Measurements from ENCODE around the gene TBC1D22A.
"Not testable (repeated sequence)": the region's sequence is repeated elsewhere in the genome, so short reads cannot be mapped to it uniquely, and the experiment has no call there.

Gene TBC1D22A

DNA sequence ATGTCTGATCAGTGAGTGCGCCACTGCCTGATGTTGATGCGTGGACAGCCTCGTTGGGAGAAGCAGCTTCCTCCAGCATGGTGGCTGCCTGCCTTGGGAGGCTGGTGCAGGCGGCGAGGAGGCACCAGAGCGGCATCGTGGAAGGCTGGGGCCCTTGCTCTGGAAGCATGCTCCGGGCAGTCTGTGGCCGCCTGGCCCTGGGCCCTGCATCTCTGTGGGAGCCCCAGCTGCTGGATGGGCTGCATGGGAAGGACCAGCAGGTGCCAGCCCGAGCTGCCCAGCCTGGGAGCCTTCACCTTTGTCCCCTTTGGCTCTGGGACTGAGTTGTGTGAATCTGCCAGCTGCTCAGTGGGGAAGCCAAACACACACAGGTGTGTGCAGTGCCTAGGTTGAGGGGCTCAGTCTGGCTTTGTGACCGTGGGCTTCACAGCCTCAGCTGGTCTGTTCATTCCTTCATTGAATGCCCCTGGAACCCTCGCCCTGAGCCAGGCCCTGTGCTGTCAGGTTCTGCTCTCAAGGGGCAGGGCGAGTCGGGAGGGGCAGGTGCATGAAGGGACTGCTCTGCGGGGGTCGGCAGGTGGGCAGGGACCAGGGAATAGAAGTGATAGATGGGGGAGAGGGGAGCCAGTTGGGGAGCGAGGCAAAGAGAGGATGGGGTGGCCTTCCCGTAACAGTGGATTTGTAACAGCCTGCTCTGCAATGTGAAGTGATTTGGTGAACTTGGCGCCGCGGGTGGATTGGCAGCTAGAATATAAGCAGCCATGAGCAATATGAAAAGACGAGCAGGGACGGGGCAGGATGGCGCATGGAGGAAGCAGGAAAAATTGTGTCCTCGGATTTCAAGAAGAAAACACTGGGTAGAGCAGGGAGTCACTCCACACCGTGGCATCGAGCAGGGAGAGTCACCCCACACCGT, 354.2 kb downstream of the TBC1D22A start:
- DNase-seq, result no peak

DNA sequence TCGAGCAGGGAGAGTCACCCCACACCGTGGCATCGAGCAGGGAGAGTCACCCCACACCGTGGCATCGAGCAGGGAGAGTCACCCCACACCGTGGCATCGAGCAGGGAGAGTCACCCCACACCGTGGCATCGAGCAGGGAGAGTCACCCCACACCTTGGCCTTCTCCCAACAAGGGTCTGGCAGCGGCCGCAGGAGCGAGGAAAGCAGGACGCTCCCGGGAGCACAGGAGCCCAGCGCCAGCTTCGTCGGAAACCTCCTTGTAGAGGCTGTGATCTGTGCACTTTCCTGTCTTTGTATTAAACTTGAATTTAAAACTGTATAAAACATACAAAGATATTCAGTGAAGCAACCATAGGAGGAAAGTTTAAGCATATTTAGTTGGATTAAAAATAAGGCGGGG, 355.0 kb downstream of the TBC1D22A start:
- not testable (repeated sequence) for DNase-seq

DNA sequence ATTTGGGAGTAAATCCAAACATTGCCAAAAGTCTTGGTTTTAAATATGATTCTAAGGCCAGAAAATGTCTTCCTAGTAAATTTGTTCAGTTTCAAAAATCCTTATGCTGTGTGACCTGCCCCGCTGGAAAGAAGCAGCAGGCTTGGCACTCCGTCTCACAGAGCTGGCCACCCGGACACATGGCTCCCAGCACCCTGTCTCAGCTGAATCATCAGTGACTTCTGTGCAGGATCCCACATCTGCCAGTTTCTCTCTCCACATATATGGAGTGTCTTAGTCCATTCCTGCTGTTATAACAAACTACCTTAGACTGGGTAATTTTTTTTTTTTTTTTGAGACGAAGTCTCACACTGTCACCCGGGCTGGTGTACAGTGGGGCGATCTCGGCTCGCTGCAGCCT, 356.7 kb downstream of the TBC1D22A start:
- DNase-seq, result no peak

DNA sequence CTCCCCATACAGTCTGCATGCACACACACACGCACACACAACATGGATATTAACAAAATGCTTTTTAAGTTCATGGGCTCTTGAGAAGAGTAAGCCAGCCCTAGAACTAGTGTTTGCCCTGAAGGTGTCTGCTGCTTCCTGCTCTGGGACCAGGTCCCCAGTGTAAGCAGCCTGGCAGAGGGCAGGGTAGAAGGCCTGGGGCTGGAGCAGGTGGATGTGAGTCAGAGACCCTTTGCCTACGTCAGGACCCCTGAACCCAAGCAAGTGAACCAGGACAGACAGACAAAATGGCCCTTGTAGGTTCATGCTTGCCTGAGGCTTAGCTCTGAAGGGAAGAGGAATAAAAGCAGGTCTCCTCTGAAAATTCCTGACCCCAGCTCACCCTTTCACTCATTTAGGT, 357.9 kb downstream of the TBC1D22A start:
- DNase-seq, result no peak

DNA sequence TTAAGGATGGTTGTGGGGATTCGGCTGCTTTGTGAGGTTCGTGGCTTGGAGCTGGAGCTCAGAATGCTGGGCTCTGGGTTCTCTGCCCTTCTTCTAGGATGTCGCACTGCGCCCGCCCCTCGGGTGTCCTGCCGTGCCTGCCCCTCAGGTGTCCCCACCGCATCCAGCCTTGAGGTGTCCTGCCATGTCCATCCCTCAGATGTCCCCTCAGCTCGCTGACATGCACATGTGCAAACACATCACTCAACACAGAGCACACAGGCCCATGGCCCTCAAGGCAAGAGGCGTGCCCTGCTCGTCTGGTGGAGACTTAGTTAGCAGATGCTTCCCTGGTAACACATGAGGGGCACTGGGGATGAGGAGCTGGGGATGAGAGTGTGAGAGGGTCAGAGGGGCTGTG, 359.3 kb downstream of the TBC1D22A start:
- DNase-seq, result no peak

DNA sequence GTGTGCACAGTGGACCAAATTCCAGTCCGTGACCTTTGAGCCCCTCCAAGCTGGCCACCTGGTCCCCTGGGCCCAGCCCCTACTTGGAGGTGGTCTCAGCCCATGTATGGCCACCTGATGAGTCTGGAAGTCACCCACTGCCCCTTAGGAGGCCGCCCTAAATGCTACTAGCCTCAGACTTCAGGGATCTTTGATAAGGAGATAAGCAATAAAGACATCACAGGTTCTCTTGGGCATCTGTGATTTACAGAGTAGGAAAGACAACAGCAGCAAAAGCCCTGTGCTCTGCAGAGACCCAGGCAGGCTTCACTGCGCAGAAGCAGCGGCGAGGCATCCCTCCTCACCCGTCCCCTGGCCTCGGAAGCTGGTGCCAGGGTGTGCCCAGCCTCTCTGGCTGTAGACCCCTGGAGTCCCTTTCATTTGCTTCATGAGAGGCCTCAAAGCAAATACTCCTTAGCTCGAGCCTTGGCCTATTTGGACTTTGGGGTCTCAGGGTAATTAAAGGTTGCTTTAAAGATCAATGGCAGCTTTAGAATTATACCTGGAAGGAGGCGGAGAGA, 360.1 kb downstream of the TBC1D22A start:
- no peak for DNase-seq

DNA sequence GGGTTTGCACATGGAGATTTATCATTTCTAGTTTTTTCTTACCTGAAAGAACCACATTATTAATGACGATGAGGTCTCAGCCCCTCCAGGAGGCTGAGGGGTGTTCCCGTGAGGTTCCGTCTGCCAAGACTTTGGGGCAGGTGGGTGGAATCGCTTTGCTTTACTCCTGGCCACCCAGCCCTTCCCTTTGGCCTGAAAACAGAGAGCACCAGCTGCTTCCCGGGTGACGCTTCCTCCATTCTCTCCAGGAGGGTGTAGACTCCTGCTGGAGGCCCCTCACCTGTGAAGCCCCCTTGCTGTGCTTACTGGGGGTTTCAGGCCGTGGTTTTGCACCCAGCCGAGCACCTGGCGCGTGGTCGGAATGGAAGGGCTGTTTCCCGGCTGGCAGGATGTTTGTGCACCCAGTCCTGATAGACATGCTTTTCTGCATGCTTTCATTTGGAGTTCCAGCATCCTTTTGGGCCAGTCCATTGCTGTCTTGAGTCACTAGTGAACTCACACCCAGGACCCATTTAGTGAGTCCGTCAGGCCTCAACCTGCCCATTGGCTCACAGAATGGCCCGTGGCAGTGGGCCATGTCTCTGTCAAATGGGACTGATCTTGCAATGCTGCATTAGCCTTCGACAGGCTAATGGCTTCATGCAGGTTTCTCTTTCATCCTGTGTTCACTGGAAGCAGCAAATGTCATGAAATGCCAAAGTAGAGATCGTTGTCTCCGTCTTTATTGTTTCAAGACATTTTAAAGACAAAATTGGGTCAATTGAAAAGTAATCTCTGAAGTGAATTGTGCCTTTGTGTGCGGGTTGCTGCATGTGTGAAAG, 360.8 kb downstream of the TBC1D22A start:
- no peak for DNase-seq

DNA sequence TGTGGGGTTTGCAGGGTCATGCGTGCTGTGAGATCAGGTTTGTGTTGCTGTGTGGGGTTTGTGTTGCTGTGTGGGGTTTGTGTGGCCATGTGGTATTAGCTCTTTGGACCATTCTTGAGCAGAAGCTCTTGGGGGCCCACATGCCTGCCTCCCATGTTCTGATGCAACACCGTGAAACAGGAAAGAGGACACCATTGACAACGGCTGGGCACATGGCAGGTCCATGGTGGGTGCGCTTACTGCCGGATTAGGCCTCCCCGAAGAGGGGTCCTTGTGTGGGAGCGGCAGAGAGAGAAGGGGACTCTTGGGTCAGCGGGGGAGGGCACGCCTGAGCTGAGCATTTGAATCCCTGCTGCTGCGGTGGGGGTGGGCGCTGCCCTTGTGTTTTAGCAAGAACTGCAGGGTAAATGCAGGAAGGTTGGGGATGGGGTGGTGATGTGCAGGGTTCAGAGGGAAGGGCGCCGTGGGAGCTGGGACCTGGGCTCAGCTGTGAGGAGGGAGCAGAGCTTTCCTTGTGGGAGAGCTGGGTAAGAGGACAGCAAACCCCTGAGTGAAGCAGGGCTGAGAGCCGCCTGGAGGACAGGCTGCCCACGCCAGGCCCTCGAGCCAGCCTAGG, 361.5 kb downstream of the TBC1D22A start:
- no peak for DNase-seq

DNA sequence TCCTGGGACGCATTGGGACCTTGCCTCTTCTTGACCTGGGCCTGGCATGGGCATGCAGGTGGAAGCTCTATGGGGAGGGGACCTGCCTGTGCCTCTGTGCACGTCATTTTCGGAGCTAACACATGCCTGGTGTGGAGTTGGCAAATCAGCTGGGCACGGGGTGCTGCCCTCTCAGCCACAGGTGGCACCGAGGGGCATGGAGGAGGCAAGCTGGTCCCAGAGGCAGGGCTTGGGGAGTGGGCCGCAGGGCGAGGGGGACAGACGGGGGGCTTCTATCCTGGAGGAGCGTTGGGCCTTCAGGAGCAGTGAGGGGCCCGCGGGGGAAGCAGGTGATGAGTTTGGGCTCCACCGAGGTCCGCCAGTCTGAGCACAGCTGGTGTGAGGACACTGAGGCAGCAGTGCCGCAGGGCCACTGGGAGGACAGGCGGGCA, 362.0 kb downstream of the TBC1D22A start:
- DNase-seq, result no peak

DNA sequence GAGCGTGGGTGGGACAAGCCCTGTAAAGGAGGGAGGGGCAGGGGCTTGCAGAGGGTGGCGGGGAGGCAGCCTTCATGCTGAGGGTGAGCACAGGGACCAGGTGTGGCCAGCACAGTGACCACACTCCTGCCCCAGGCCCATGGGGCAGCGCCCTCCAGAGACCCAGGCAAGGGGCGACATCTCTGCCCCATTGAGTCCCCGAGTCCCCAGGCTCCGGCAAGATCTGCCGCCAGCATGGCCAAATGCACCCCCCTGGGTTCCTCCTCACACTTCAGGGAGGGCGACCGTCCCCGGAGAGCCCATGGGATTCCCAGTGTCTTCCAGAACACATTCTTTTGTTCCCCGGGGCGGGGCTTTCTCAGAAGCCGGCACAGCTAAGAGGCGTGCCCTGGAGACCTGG, 362.5 kb downstream of the TBC1D22A start:
- no peak for DNase-seq

DNA sequence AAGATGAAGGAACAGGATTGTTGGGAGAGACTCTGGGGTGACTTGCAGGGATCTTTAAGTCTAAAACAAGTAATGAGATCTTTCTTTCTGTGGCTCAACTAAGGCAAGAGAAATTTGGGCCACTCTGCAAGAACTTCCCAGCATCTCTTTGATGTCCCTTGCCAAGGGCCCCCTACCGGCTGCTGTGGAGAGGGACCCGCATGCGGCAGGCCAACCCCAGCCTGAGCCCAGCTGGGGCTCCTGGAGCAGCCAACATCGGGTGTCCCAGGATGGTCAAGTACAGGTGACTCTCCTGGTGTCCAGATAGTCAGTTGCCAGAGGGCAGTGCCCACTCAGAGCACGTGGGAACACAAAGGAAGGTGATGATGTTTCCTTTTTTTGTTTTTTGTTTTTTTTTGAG, 363.2 kb downstream of the TBC1D22A start:
- no peak for DNase-seq

DNA sequence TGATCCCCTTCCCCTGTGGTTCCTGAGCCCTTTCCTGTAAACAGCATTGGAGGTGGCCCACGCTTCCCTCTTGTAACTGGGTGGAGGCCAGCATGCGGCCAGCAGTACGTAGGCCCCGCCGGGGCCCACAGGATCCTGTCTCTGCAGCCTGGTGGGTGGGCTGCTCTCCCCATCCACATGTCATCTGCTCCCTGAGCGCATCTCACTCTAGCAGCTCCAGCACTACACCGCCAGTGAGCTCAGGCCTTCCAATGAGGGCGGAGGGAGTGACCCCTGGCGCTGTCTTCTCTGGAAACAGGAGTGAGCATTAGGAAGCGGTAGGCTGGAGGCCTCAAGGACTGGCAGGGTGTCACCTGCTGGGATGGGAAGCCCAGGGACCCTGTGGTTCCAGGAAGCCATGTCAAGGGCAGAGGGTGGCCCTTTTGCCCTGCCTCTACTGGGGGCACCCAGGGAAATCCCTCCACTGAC, 363.9 kb downstream of the TBC1D22A start:
- no peak for DNase-seq

DNA sequence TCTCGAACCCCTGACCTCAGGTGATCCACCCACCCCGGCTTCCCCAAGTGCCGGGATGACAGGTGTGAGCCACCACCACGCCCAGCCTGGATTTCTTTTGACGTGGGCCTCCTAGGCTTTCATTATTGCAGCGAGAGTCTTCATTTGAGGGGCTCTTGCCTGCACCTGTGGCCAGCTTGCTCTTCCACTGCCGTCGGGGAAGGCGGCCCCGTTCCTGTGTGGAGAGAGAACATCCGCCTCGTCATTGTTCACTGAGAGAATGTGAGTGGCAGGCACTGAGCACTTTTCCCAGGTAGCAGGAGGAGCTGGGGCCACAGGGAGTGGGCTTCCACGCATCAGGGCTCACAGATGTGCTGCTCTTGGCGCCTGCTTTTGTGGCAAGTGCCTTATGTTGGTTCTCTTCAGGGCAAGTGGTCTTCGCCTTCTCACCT, 365.0 kb downstream of the TBC1D22A start:
- DNase-seq, result no peak

DNA sequence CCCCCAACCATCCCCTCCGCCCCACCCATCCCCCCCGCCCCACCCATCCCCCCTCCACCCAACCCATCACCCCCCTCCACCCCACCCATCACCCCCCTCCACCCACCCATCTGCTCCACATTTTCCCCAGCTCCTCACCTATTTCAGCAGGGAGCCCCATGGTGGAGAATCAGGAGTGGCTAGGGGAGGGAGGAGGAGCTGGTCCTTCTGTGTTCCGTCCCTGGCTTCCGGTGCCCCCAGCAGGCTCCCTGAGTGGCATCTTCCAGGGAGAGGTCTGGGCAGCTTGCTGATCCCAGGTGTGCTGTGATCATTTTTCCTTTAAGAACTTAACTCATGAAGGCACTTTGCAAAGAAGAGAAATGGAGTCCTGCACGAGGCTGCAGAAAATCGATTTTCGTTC, 365.8 kb downstream of the TBC1D22A start:
- DNase-seq, result no peak

DNA sequence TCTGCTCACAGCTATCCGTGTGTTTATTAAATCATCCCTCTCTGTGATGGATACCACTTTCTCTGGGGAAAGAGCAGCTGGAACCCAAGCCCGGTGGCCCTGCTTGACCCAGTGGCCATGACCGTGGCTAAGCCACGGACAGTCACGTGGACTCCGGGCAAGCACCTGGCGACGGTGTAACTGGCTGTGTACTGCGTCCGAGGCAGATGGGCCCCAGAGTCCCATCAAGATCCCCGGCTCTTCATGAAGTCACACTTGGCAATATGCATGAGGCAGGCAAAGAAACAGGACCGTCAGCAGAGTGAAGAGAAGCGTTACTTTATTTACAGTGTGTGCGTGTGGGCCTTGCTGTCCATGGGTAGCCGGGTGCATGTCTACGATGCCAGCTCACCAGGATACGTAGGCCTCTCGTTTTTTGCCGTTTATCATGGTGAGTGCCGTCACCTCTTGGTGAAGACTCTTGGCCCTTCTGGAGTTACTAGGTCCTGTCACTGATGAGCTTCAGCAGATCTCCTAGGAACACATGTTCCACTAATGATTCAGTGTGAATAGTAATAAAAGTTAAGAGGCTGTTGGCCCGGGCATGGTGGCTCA, 366.3 kb downstream of the TBC1D22A start:
- DNase-seq, result no peak

DNA sequence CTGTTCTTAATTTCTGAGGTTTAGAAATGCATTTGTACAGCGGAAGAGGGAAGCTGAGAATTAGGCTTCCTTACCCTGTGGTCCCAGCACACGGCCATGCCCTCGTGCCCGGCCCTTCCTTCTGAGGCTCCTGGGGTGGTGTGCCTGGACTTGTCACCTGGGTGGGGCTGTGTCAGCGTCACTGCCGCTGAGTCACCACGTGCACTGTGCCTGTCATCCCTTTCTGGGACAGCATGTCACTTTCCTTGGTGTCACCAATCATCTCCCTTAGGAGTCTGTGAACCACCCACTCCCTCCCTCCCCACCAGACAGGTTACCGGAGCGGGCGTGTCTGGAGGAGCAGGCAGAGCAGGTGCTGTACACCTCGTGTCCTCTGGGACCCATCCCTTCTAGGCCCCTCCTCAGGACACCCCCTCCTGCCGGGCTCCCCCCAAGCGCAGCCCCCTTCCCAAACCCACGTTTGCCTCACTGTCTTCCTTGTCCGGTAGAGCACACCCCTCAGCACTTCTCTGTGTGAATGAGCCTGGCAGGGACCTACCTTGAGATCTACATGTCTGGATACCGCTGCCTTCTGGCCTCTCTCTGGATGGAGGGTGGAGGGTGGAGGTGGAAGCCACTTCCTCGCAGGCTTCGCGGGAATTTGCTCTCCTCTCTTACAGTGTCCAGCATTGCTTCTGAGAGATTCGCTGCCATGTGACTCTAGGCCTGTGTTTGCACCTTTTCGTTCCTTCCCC, 367.6 kb downstream of the TBC1D22A start:
- DNase-seq, result no peak

DNA sequence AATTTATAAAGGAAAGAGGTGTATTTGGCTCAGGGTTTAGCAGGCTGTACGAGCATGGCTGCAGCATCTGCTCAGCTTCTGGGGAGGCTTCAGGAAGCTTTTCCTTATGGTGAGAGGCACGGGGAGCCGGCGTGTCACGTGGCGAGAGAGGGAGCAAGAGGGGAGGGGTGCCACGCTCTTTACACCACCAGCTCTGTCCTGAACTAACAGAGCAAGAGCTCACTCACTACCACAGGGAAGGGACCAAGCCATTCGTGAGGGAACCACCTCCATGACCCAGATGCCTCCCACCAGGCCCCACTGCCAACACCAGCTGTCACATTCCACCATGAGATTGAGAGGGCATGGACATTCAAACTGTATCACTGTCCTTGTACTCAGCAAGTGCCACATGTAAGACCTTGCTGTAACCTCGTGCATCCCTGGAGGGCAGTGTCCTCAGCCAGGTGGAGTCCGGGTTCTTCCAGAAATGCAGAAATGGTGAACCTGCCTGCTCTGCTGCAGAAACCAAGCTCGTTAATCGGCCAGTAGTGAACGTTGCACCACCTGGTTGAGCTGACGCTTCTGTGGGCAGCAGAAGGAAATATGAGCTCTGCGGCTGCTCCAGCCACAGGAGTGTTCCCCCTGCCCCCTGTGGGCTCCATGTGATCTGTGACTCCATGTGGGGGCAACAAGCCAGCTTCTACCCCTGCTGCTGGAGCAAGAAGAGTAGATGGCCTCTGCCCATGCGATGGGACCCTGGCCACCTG, 368.6 kb downstream of the TBC1D22A start:
- no peak for DNase-seq

DNA sequence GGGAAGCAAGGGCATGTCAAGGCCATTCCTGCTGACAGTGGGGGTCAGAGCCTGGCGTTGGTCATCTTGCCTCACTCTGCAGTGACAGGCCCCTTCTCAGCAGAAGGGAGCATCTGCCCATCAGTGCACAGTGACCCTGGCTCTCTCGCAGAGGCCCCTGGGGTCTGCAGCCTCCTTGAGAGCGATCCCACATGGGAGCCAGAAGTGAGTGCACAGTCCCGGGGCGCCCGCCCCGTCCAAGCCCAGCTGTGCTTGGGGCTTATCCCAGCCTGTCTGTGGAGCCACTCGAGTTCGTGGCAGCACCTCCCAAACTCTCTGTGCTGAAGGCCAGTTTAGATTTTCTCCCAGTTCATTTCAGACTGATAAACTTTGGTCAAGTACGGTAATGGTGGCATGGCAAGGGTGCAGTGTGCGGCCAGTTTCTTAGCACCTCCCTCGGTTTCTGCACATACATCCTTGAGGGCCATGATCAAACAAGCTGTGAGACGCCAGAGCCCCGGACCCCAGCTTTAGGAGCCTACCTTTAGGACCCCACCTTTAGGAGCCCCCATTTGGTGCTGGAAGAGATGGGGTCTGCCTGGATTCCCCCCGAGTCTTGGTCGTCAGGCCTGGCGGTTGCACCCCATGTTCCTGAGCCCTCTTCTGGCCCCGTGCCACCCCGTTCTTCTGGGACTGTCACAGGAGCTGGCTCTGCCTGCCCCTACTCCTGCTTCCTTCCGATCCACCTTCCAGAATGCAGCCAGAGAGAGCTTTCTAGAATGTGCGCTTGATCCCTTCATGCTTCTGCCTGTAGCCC, 369.4 kb downstream of the TBC1D22A start:
- no peak for DNase-seq

DNA sequence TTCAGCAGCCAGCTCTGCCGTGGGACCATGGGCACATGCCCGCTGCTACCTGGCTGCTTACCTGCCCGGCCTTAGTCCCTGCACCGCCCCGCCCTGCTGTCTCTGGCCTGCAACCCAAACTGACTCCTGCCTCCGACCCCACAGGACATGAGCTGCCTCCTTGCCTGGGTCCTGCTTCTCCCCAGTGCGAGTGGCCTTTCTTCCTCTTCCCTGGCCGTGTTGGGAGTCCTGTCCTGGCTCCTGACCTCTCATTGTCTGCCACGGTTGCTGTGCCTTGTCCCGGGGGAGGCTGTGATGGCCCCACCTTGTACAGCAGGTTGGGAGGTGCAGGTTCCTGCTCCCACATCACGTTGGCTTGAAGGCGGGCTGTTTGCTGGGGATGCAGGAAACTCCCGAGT, 370.0 kb downstream of the TBC1D22A start:
- no peak for DNase-seq

Measured in NCI-H226 (cell line).